ENCODE results near the gene OPCML. TPM values are rescaled to one million over a fixed set of nuclear protein-coding genes. Genes with fewer than 3 reads are reported as not detected.

OPCML gene
- total RNA-seq, 1 donor from 2014 or later: not detected

DNA sequence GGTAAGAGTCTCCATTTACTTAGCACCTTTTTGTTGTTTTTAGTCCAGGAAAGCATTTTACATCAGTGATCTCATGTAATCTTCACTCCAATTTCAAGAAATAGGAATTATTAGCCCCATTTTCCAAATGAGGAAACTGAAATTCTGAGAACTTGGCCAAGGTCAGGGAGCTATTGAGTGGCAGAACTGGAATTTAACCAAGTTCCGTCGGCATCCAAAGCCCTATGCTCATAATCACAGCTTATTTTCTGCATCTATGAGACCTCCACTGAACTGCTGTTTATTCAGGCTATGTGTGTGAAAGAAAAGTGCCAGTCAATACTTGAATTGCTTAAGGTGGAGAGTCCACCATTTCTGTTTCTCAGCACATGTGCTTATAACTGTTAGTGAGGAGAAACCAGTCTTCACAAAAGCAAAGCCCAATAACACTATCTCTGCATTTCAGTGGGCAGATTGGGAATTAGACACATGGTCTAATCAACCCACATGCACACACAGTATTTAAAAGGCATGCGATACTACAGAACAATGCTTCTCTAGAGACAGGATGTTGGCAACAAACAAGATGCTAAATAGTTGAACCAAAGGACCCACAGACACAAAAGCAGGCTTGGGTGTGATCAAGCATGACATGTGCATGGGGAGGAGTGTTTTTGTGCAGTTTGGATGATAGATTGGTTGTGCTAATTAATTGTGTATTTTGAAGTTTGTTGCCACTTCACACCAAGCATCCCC is 780.6 kb downstream of the OPCML start:
- intact Hi-C loops (cut with micrococcal nuclease): no loop called here
- H3K27me3 Mint-ChIP-seq: no peaks in the 10 kb centered on the region
- TF ChIP-seq, protein P1, sequence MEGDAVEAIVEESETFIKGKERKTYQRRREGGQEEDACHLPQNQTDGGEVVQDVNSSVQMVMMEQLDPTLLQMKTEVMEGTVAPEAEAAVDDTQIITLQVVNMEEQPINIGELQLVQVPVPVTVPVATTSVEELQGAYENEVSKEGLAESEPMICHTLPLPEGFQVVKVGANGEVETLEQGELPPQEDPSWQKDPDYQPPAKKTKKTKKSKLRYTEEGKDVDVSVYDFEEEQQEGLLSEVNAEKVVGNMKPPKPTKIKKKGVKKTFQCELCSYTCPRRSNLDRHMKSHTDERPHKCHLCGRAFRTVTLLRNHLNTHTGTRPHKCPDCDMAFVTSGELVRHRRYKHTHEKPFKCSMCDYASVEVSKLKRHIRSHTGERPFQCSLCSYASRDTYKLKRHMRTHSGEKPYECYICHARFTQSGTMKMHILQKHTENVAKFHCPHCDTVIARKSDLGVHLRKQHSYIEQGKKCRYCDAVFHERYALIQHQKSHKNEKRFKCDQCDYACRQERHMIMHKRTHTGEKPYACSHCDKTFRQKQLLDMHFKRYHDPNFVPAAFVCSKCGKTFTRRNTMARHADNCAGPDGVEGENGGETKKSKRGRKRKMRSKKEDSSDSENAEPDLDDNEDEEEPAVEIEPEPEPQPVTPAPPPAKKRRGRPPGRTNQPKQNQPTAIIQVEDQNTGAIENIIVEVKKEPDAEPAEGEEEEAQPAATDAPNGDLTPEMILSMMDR (IDR thresholded peaks at IDR 0.05): no peak
- no peak for DNase-seq
- POLR2A ChIA-PET: no interaction called here
- H3K27ac Mint-ChIP-seq: no peak overlapping the region
- H3K4me3 Mint-ChIP-seq: no peak overlapping the region
- CTCF ChIA-PET: no interaction called here
- no peak for ATAC-seq (ENCODE audit: low read depth)
- H3K9me3 Mint-ChIP-seq: peaks cover 8% of the 10 kb centered on the region
- no peaks in the 10 kb centered on the region for H3K4me1 Mint-ChIP-seq
- no peaks in the 10 kb centered on the region for H3K36me3 Mint-ChIP-seq (ENCODE audit: low read depth)

DNA sequence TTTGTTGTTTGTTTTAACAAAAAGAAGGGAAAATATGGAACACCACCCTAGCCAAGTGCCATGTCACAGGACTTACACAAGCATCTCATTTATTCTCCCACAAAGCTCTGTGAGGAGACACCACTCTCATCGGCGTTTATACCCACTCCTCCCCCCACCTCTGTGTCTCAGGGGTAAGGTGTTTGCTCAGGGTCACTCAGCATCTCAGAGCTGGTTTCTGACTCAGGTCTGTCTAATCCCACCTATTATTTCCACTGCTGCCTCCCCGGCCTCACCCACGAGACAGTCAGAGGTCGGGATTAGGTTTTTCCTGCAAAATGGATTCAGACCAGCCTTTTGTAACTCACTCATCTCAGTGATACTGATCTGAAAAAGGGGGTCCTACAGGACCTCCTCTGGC is 786.0 kb downstream of the OPCML start:
- POLR2A ChIA-PET: no interaction called here
- DNase-seq (no peak), ATAC-seq (ENCODE audit: low read depth) (no peak)
- H3K27ac Mint-ChIP-seq: no peak overlapping the region
- CTCF ChIA-PET: no interaction called here
- peaks cover 6% of the 10 kb centered on the region for H3K9me3 Mint-ChIP-seq
- TF ChIP-seq, protein P1 (IDR thresholded peaks at IDR 0.05): no peak
- no peak overlapping the region for H3K4me3 Mint-ChIP-seq
- no peaks in the 10 kb centered on the region for H3K27me3 Mint-ChIP-seq
- intact Hi-C loops (cut with micrococcal nuclease): no loop called here
- no peaks in the 10 kb centered on the region for H3K4me1 Mint-ChIP-seq
- H3K36me3 Mint-ChIP-seq (ENCODE audit: low read depth): no peaks in the 10 kb centered on the region

DNA sequence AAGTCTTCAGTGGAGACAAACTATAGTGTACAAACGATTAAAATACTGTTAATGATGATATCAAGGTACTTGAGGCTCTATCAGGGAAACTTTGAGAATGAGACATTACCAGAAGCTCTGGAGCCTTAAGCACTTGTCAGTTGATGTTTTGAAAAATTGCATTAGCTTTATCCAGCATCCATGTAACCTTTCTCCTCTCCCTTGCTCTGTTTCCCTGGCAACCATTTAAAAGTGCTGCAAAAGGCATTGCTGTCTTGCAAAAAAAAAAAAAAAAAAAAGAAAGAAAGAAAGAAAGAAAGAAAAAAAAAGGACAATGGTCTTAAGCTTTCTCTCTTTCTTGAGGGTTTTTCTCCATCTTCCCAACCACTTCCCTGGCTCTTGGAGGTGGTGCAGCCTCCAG is 787.0 kb downstream of the OPCML start:
- CTCF ChIA-PET: no interaction called here
- Mint-ChIP-seq H3K4me1 (no peaks in the 10 kb centered on the region), H3K27ac (no peak overlapping the region), H3K9me3 (peaks cover 6% of the 10 kb centered on the region), H3K36me3 (ENCODE audit: low read depth) (no peaks in the 10 kb centered on the region), H3K4me3 (no peak overlapping the region), H3K27me3 (no peaks in the 10 kb centered on the region)
- TF ChIP-seq, protein P1 (IDR thresholded peaks at IDR 0.05): no peak
- ATAC-seq (ENCODE audit: low read depth): no peak
- no peak for DNase-seq
- POLR2A ChIA-PET: no interaction called here
- intact Hi-C loops (cut with micrococcal nuclease): no loop called here

DNA sequence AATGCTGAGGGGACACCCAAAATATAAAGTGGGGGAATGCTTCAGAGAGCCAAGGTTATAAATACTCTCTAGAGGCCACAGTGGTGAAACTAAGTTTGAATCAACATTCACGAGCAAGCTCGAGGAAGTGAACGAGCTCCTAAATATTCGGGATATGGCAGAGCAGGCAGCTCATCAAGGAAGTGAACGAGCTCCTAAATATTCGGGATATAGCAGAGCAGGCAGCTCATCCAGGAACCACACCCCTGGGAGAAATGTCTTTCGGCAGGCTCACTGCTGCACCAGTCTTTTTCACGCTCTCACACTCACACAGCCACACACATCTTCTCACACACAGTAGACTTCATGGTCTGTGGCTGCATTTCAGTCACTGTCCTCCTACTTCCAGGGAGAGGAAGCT is 787.5 kb downstream of the OPCML start:
- H3K4me3 Mint-ChIP-seq: no peak overlapping the region

DNA sequence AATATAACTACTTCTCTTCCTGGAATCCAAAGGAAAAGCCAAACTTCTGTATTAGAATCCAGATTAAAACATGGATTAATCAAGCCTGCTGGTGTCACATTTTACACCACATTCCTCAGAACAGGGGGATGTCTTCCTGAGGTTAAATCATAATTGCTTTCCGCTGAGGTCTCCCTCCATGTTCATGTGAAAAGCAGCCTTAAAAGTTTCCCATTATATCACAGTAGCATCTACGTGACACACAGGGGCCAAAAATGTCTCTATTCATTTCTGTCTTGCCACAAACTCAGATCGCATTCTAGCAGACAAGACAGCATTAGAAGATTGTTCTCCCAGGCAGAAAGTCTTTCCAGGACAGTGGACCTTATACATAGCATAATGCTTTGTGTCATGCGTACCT is 788.7 kb downstream of the OPCML start:
- TF ChIP-seq, protein P1 (IDR thresholded peaks at IDR 0.05): no peak
- Mint-ChIP-seq H3K4me3 (no peak overlapping the region), H3K27ac (no peak overlapping the region), H3K9me3 (peaks cover 6% of the 10 kb centered on the region), H3K36me3 (ENCODE audit: low read depth) (no peaks in the 10 kb centered on the region), H3K4me1 (no peaks in the 10 kb centered on the region), H3K27me3 (no peaks in the 10 kb centered on the region)
- no peak for ATAC-seq (ENCODE audit: low read depth)
- no peak for DNase-seq
- intact Hi-C loops (cut with micrococcal nuclease): no loop called here
- ChIA-PET POLR2A (no interaction called here), CTCF (no interaction called here)

More for the DNA sequence above, 787.5 kb downstream of the OPCML start:
- Mint-ChIP-seq H3K36me3 (ENCODE audit: low read depth) (no peaks in the 10 kb centered on the region), H3K9me3 (peaks cover 6% of the 10 kb centered on the region), H3K27me3 (no peaks in the 10 kb centered on the region), H3K27ac (no peak overlapping the region), H3K4me1 (no peaks in the 10 kb centered on the region)
- TF ChIP-seq, protein P1 (IDR thresholded peaks at IDR 0.05): no peak
- intact Hi-C loops (cut with micrococcal nuclease): no loop called here
- DNase-seq: no peak
- POLR2A ChIA-PET: no interaction called here
- CTCF ChIA-PET: no interaction called here
- ATAC-seq (ENCODE audit: low read depth): no peak

Measured in activated B cell treated with CpG ODN at 0.5 μM for 24 hours (primary cell).